Measurements from ENCODE around the gene DPPA4. TPM values are rescaled to one million over a fixed set of nuclear protein-coding genes. Genes with fewer than 3 reads are reported as not detected.

Gene DPPA4
- total RNA-seq, 1 experiment from 2014 or later = not detected

- DNase-seq (ENCODE audit: low spot score) = no peak
These were observed 976 bp upstream of the DPPA4 start for GRCh38 chr3:109338322-109338721.

GRCh38 chr3:109336291-109336861 lies 970 bp downstream of the DPPA4 start:
- DNase-seq (ENCODE audit: low spot score) = no peak

DNA sequence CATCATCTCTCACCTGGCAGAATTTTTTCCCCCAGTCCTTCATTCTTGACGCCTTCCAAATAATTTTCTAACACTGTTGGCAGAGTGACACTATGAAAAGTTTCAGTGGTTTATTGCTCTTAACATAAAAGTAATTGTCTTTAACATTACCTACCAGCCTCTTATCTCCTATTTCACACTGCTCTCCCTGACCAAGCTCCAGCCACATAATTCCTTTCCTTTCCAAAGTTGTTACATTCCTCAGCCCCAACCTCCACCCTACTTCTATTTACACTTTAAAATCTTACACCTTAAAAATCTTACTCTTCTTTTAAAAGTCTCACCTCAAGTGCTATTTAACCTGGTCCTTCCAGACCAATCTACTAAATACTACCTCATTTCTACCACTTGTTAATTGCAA lies 2.8 kb downstream of the DPPA4 start:
- no peak for DNase-seq (ENCODE audit: low spot score)

- DNase-seq (ENCODE audit: low spot score) = no peak
These were observed 5.7 kb downstream of the DPPA4 start for GRCh38 chr3:109331692-109332091.

DNA sequence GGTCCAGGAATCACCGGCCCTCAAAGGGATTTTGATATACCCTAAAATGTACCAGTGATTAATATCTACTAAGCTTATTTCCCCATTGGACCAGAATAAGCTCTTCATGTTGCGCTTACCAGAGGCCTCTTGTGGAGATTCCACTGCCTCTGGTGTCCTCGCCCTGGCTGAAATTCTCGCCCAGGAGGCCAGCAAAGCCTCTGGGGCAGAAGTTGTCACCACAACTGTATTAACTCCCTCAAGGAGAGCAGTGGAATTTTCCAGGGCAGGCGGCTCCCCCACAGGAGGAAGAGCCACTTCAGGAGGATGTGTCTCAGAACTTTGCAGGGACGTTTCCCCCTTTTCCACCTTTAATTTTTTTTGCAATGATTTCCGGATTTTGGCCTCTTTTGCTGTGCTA lies 6.9 kb downstream of the DPPA4 start:
- no peak for DNase-seq (ENCODE audit: low spot score)

DNA sequence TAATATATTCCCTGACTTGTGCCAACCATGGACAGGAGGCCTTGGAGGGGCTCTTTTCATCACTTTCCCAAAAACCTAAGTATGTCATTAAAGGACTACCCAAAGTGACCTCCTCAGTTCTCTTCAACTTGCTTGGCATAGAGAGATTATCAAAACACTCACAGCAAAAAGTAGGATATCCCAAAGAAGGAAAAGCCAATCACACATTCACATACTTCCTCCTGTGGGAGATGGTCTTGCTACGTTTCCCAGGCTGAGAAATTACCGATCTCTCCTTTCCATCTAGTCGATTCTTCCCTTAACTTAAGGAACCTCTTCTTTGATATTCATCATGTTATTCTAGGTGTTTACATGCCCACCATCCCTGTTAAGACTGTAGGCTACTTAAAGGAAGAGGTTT lies 9.1 kb downstream of the DPPA4 start:
- DNase-seq (ENCODE audit: low spot score) = no peak

DNA sequence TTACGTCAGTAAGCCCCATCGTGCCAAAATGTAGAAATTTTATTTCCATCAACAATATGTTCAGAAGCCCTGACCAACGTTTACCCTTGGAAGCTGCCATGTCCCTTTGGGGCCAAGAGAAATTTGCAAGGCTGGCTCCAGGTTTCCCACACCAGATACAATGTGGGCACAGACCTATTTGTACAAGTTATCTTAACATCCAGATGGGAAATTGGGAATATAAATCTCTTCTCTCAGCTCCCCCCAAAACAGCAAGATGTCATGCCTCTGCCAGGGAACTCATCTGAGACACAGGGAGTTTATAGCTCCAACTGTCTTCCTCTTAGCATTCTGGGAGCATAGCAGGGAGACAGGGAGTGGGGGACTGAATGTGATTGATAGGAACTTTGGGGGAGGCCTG lies 11.7 kb downstream of the DPPA4 start:
- no peak for DNase-seq (ENCODE audit: low spot score)

DNA sequence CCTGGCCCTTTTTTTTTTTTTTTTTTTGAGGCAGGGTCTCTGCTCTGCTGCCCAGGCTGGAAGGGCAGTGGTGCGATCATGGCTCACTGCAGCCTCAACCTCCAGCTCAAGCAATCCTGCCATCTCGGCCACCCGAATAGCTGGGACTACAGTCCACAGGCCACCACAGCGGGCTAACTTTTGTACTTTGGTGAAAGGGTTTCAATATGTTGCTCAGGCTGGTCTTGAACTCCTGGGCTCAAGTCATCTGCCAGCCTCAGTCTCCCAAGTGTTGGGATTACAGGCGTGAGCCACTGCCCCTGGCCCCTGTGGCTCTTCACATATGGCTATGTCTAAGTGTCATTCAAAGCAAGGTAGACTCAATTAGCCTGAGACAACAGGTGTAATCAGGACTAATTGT lies 12.2 kb downstream of the DPPA4 start:
- DNase-seq (ENCODE audit: low spot score) = no peak

GRCh38 chr3:109316162-109316730 lies 21.1 kb downstream of the DPPA4 start, which contains the start of gene DPPA2:
Gene DPPA2 (minus strand): TSS chr3:109316517. CDS start chr3:109314542, 1,975 bp downstream.
- DNase-seq (ENCODE audit: low spot score) = no peak

GRCh38 chr3:109313061-109313460 lies 24.3 kb downstream of the DPPA4 start:
- DNase-seq (ENCODE audit: low spot score) = no peak

DNA sequence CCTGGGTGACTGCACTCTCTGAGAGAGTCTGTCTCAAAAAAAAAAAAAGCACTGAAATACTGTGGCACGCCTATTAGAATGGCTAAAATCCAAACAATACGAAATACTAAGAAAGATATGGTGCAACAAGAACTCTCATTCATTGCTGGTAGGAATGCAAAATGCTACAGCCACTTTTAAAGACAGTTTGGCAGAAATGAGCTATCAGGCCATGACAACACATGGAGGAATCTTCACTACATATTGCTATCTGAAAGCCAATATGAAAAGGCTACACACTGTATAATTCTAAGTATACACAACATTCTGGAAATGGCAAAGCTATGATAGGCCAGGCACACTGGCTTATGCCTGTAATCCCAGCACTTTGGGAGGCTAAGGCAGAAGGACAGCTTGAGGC lies 39.9 kb downstream of the DPPA4 start:
- DNase-seq (ENCODE audit: low spot score) = no peak

DNA sequence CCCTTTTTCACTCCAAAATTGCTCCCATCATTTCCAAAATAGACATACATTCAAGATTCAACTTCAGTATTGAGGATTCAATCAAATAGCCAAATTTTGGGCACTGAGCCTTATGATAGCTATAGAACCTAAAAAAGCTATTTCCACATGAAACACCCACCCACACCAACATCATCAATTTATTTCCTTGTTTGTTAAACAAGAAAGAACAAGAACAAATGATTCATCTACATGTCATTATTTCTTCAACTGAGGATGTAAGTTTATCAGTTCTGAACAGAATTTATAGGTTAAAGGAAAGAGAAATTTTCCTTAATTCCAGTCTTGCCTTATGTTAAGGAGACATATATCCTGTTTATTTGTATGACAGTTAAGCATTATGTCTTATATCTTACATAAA lies 53.3 kb downstream of the DPPA4 start:
- no peak for DNase-seq (ENCODE audit: low spot score)

GRCh38 chr3:109278546-109278945 lies 58.8 kb downstream of the DPPA4 start:
- no peak for DNase-seq (ENCODE audit: low spot score)

DNA sequence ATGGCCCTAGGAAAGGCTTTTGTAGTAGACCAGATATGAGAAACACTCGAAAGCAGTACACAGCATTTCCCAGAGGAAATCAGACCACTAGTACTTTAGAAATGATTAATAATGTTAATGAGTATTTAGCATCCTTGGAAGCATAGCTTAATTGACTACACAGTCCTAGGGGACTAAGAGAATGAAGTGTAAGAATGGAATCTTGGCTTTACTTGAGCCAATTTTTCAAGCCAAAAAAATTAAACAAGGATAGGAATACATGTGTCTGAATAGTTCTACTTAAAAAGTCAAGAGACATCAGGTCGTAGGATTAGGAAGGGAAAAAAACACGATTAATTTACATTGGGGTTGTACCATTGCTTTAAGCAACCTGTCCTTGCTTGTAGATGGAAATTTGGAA lies 59.2 kb downstream of the DPPA4 start:
- no peak for DNase-seq (ENCODE audit: low spot score)

Other genes starting within 250 kb of the DPPA4 start
- not detected in 2 replicates for gene MORC1, start 219.4 kb downstream of the DPPA4 start, total RNA-seq (2014; rRNA removed; shearing (Covaris generic))
- gene C3orf85, start 200.8 kb downstream of the DPPA4 start, total RNA-seq (2014; rRNA removed; shearing (Covaris generic)) = not detected in 2 replicates
- gene DPPA2, start 21.0 kb downstream of the DPPA4 start, total RNA-seq (2014; rRNA removed; shearing (Covaris generic)) = not detected in 2 replicates

Measured in A172 (cell line).